GM08714 (cell line): ENCODE results near the gene RHOT2.
A peak's percentile ranks its signal among the peaks of the same experiment; 100 is the strongest.

Experiments used
- H3K4me3 ChIP-seq: fragments of 200-500 bp; sonication (Bioruptor generic); 2 replicates; pipeline ENCODE4 v1.5.1; 2014; ENCODE audit warnings: mild to moderate bottlenecking, low read length, inconsistent platforms
- ZNF274 ChIP-seq: IDR thresholded peaks from 2 replicates; pipeline ENCODE4 v1.6.1; 2012; ENCODE audit warnings: mild to moderate bottlenecking, low read depth, low read length

Gene RHOT2

DNA sequence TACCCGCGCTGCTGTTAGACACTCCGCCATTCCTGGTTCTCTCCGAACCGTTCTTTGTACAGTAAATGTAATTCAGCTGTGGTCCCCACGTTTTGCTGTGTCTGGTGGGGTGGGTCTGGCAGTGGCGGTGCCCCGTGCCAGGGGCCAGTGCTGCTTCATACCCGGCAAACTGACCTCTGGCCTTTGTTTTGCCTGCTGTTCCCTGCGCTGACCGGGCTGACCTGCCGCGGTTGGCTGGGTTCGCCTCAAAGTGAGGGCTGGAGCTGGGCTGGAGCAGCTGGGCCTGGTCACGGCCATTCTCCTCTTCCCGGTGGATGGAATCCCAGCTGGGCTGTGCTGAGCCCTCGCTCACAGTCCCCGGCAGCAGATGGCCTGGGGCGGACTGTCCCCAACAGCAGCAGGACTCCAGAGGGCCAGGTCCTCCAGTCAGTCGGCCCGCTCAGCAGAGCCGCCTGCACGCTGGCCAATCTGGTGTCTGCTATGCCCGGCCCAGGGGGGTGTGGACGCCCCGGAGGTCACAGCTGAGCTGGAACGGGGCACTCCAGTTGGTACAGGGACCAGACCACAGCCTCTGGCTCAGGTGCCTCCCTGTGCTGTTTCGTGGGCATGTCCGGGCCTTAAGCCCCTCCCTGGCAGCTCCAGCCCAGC, 38.6 kb upstream of the RHOT2 start:
- TF ChIP-seq ZNF274: no peak
- no peak overlapping the region for H3K4me3 ChIP-seq

- no peak overlapping the region for H3K4me3 ChIP-seq
- no peak for TF ChIP-seq ZNF274
Measured at GRCh38 chr16:629833-630248, 38.1 kb upstream of the RHOT2 start.

GRCh38 chr16:630249-630814, 37.6 kb upstream of the RHOT2 start:
- no peak overlapping the region for H3K4me3 ChIP-seq
- no peak for TF ChIP-seq ZNF274

DNA sequence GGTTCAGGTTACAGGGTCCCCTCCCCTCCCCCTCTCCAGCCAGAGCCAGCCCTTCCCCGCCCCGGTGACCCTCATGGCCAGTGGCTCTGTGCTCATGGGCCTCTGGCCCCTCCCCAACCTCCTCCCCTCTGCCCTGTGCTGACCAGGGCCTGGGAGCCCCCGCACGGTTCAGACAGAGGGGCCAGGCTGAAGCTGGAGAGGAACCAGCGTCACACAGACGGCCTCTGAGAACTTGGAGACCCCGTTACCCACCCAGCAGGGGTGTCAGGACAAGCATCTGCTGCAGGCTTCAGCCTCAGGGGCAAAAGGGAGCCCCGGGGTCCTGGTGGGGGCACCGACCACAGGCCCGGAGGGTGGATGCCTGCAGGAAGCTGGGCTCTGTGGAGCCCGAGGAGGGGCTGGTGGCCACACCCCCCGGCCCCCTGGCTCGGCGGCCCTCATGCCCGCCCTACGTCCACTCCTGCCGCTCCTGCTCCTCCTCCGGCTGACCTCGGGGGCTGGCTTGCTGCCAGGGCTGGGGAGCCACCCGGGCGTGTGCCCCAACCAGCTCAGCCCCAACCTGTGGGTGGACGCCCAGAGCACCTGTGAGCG, 37.0 kb upstream of the RHOT2 start, which contains the start of gene WFIKKN1:
Gene WFIKKN1 (plus strand): TSS at position 171 of the 591 bp plus-strand sequence. CDS start 269 bp downstream, at position 440.
- no peak within 1 kb of the TSS for H3K4me3 ChIP-seq
- TF ChIP-seq ZNF274: no peak

GRCh38 chr16:631808-632358, 36.0 kb upstream of the RHOT2 start:
- TF ChIP-seq ZNF274: no peak
- no peak overlapping the region for H3K4me3 ChIP-seq

DNA sequence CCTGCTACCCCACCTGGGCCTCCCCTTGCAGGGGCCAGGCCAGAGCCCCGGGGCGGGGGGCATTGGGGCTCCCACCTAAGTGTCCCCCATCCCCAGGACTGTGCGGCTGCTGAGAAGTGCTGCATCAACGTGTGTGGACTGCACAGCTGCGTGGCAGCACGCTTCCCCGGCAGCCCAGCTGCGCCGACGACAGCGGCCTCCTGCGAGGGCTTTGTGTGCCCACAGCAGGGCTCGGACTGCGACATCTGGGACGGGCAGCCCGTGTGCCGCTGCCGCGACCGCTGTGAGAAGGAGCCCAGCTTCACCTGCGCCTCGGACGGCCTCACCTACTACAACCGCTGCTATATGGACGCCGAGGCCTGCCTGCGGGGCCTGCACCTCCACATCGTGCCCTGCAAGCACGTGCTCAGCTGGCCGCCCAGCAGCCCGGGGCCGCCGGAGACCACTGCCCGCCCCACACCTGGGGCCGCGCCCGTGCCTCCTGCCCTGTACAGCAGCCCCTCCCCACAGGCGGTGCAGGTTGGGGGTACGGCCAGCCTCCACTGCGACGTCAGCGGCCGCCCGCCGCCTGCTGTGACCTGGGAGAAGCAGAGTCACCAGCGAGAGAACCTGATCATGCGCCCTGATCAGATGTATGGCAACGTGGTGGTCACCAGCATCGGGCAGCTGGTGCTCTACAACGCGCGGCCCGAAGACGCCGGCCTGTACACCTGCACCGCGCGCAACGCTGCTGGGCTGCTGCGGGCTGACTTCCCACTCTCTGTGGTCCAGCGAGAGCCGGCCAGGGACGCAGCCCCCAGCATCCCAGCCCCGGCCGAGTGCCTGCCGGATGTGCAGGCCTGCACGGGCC, 35.2 kb upstream of the RHOT2 start:
- H3K4me3 ChIP-seq: no peak overlapping the region
- TF ChIP-seq ZNF274: no peak

- TF ChIP-seq ZNF274: no peak
- no peak overlapping the region for H3K4me3 ChIP-seq
Measured at GRCh38 chr16:633336-634050, 34.4 kb upstream of the RHOT2 start.

DNA sequence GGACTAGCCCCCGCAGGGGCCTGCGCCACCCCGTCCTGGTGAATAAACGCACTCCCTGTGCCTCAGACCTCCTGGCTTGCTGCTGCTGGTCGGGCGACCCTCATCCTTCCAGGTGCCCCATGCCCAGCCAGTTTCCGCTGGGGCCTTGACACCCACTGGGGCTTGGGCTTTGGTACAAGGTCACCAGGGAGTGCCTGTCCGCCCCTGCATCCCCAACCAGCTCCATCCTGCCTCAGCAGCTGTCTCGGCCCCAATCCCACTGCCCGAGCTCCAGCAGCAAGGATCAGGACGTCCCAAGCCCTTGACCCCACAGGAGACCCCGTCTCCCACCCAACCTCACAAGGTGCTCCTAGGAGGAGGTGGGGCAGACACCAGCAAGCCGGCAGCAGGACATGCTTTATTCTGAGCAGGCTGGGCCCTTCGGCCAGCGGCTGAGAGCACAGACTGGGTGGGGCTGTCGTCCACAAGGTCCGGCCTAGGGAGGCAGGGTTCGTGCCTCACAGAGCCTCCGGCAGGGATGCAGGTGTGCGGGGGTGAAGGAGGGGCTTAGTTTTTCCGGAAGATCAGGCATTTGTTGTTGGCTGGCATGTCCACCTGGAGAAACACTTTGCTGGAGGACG, 33.8 kb upstream of the RHOT2 start:
- no peak for TF ChIP-seq ZNF274
- no peak overlapping the region for H3K4me3 ChIP-seq

GRCh38 chr16:634996-635395, 32.9 kb upstream of the RHOT2 start:
- H3K4me3 ChIP-seq: peak overlapping the region; percentile 65; the same call in 1 of the 2 replicates
- TF ChIP-seq ZNF274: no peak

GRCh38 chr16:635573-636205, 32.2 kb upstream of the RHOT2 start:
- no peak for TF ChIP-seq ZNF274
- peak overlapping the region; percentile 65 for H3K4me3 ChIP-seq

GRCh38 chr16:636206-637080, 31.5 kb upstream of the RHOT2 start, which contains the start of gene METTL26:
TSS of gene METTL26 (minus strand) at chr16:636305. CDS start at chr16:636290, 15 bp downstream.
- TF ChIP-seq ZNF274: no peak
- H3K4me3 ChIP-seq: peak within 1 kb of the TSS; percentile 65
